HepG2 (cell line): Measurements from ENCODE around the gene HYAL2. TPM values are rescaled to one million over a fixed set of nuclear protein-coding genes. Genes with fewer than 3 reads are reported as not detected.

Experiments used
- ATF1 ChIP-seq: IDR thresholded peaks from 2 replicates; pipeline ENCODE4 v1.6.1; 2016; ENCODE audit warnings: mild to moderate bottlenecking, control low read depth
- DDIT3 ChIP-seq: sonication (generic); formaldehyde crosslinking; IDR thresholded peaks from 2 replicates; pipeline ENCODE4 v1.4.0; 2020; ENCODE audit warnings: mild to moderate bottlenecking, missing genetic modification reagents
- DNMT3B ChIP-seq: conservative IDR thresholded peaks from 2 replicates; pipeline ENCODE4 v1.6.1; 2016; ENCODE audit warnings: missing biosample characterization, control low read depth
- HNRNPL ChIP-seq: fragments of 200-400 bp; formaldehyde crosslinking; IDR thresholded peaks from 2 replicates; pipeline ENCODE4 v1.6.1; 2017; ENCODE audit warnings: mild to moderate bottlenecking, low read depth, low read length
- LCORL ChIP-seq, 2 experiments: fragments of 450-650 bp in 1 of 2; sonication (generic) in 1 of 2; formaldehyde crosslinking in 1 of 2; IDR thresholded peaks; 2 replicates each; pipeline versions ENCODE4 v1.5.0 to v1.6.1; 2017 to 2020; ENCODE audit warnings: antibody characterized with exemption in 1 of 2, missing genetic modification reagents in 1 of 2
- MEIS1 ChIP-seq: sonication (generic); formaldehyde crosslinking; IDR thresholded peaks from 2 replicates; pipeline ENCODE4 v1.9.0; 2021; ENCODE audit warnings: mild to moderate bottlenecking, missing genetic modification reagents, moderate library complexity, borderline replicate concordance
- MTA1 ChIP-seq: sonication (generic); formaldehyde crosslinking; IDR thresholded peaks from 2 replicates; pipeline ENCODE4 v1.4.0; 2020; ENCODE audit warnings: missing genetic modification reagents, mild to moderate bottlenecking, borderline replicate concordance
- NRL ChIP-seq: sonication (generic); formaldehyde crosslinking; IDR thresholded peaks from 2 replicates; pipeline ENCODE4 v1.5.0; 2020; ENCODE audit warnings: missing genetic modification reagents, mild to moderate bottlenecking, moderate library complexity, borderline replicate concordance
- PCBP1 ChIP-seq: fragments of 200-400 bp; formaldehyde crosslinking; IDR thresholded peaks from 2 replicates; pipeline ENCODE4 v1.6.1; 2017; ENCODE audit warnings: mild to moderate bottlenecking, low read depth, low read length, borderline replicate concordance
- PHF21A ChIP-seq: sonication (generic); formaldehyde crosslinking; IDR thresholded peaks from 2 replicates; pipeline ENCODE4 v1.5.0; 2020; ENCODE audit warnings: mild to moderate bottlenecking, missing genetic modification reagents
- POLR2G ChIP-seq: fragments of 200-400 bp; formaldehyde crosslinking; IDR thresholded peaks from 2 replicates; pipeline ENCODE4 v1.6.1; 2018; ENCODE audit warnings: mild to moderate bottlenecking, low read depth, low read length, moderate library complexity
- RARA ChIP-seq: IDR thresholded peaks from 2 replicates; pipeline ENCODE4 v1.6.1; 2016; ENCODE audit warnings: missing genetic modification reagents, missing compliant biosample characterization
- TFAP4 ChIP-seq: sonication (generic); IDR thresholded peaks from 2 replicates; pipeline ENCODE4 v1.6.1; 2016; ENCODE audit warnings: low read depth, borderline replicate concordance
- ZBTB7B ChIP-seq: sonication (generic); formaldehyde crosslinking; IDR thresholded peaks from 2 replicates; pipeline ENCODE4 v1.4.0; 2020; ENCODE audit warnings: missing genetic modification reagents
- ZBTB8A ChIP-seq: sonication (generic); formaldehyde crosslinking; IDR thresholded peaks from 2 replicates; pipeline ENCODE4 v1.4.0; 2020; ENCODE audit warnings: mild to moderate bottlenecking, low read depth, missing genetic modification reagents, borderline replicate concordance
- ZMAT5 ChIP-seq: sonication (generic); formaldehyde crosslinking; IDR thresholded peaks from 2 replicates; pipeline ENCODE4 v1.5.0; 2020; ENCODE audit warnings: mild to moderate bottlenecking, low read depth, missing genetic modification reagents, borderline replicate concordance
- ZMYM4 ChIP-seq: sonication (generic); formaldehyde crosslinking; IDR thresholded peaks from 2 replicates; pipeline ENCODE4 v1.8.1; 2023; ENCODE audit warnings: mild to moderate bottlenecking, missing genetic modification reagents
- ZNF10 ChIP-seq: sonication (generic); formaldehyde crosslinking; IDR thresholded peaks from 2 replicates; pipeline ENCODE4 v1.4.0; 2020; ENCODE audit warnings: mild to moderate bottlenecking, low read depth, missing genetic modification reagents, borderline replicate concordance
- ZNF136 ChIP-seq: sonication (generic); formaldehyde crosslinking; IDR thresholded peaks from 2 replicates; pipeline ENCODE4 v1.8.1; 2022; ENCODE audit warnings: low read depth, mild to moderate bottlenecking, moderate library complexity, missing genetic modification reagents
- ZNF230 ChIP-seq: sonication (generic); formaldehyde crosslinking; IDR thresholded peaks from 2 replicates; pipeline ENCODE4 v1.4.0; 2020; ENCODE audit warnings: mild to moderate bottlenecking, missing genetic modification reagents
- ZNF292 ChIP-seq: sonication (generic); formaldehyde crosslinking; IDR thresholded peaks from 2 replicates; pipeline ENCODE4 v1.8.1; 2022; ENCODE audit warnings: mild to moderate bottlenecking, low read depth, missing genetic modification reagents, borderline replicate concordance
- ZNF326 ChIP-seq: sonication (generic); formaldehyde crosslinking; IDR thresholded peaks from 2 replicates; pipeline ENCODE4 v1.4.0; 2020; ENCODE audit warnings: missing genetic modification reagents, borderline replicate concordance
- ZNF674 ChIP-seq: sonication (generic); formaldehyde crosslinking; IDR thresholded peaks from 2 replicates; pipeline ENCODE4 v1.5.0; 2020; ENCODE audit warnings: low read depth, mild to moderate bottlenecking, missing genetic modification reagents
- ZNF878 ChIP-seq: sonication (generic); formaldehyde crosslinking; IDR thresholded peaks from 2 replicates; pipeline ENCODE4 v1.8.1; 2023; ENCODE audit warnings: mild to moderate bottlenecking, missing genetic modification reagents, moderate library complexity
- ZNF891 ChIP-seq: sonication (generic); formaldehyde crosslinking; IDR thresholded peaks from 2 replicates; pipeline ENCODE4 v1.5.0; 2020; ENCODE audit warnings: mild to moderate bottlenecking, missing genetic modification reagents
- ZSCAN5A ChIP-seq: sonication (generic); formaldehyde crosslinking; IDR thresholded peaks from 2 replicates; pipeline ENCODE4 v1.8.0; 2022; ENCODE audit warnings: mild to moderate bottlenecking, missing genetic modification reagents, borderline replicate concordance
- polyA plus RNA-seq, 8 experiments: library from polyadenylated mRNA; depleted of rRNA in 3 of 8; stranded (reverse) in 7 of 8; unstranded in 1 of 8; fragments of >200 nt; fragmentation: Illumina TruSeq in 4 of 8; extraction: Trizol in 4 of 8; gene quantifications; 2 replicates each; pipeline versions ENCODE4 v1.2.1 to v1.2.3, GENCODE V29; 2011 to 2016; ENCODE audit warnings: low read depth in 4 of 8, missing spikeins in 1 of 8, mixed read lengths in 1 of 8; ENCODE audit not compliant: insufficient read depth in 1 of 8
- total RNA-seq, 5 experiments: library from RNA; depleted of rRNA; stranded (reverse); fragments of >200 nt; fragmentation: Illumina TruSeq; extraction: Trizol; gene quantifications; 2 replicates each; pipeline ENCODE4 v1.2.3, GENCODE V29; 2016; ENCODE audit warnings: low read depth in 1 of 5

The HYAL2 gene
- total and polyA plus RNA-seq, 2 of the 13 experiments (the other 11 are each of a cell fraction or from before 2014, with no cell fraction given) = 76.2 to 102 TPM

- 0 out of 2 replicates have a peak, but pooled peaks have one; percentile 33 for TF ChIP-seq TFAP4
- no peak for TF ChIP-seq ZNF10 (CRISPR knock-in tag)
- no peak for TF ChIP-seq ATF1 (CRISPR knock-in tag)
- no peak for TF ChIP-seq PHF21A (CRISPR knock-in tag)
- TF ChIP-seq ZMAT5 = no peak
- no peak for TF ChIP-seq ZBTB8A
- TF ChIP-seq ZNF292 (CRISPR knock-in tag) = no peak
- no peak for TF ChIP-seq ZMYM4
- peak; percentile 34 for TF ChIP-seq RARA
- TF ChIP-seq HNRNPL = 0 out of 2 replicates have a peak, but pooled peaks have one; percentile 56
- peak; percentile 46; the same call in 1 of the 2 replicates for TF ChIP-seq MEIS1 (CRISPR knock-in tag)
- no peak for TF ChIP-seq DDIT3 (CRISPR knock-in tag)
- TF ChIP-seq POLR2G = peak; percentile 16
- no peak for TF ChIP-seq ZNF891 (CRISPR knock-in tag)
- peak; percentile 85; the same call in 1 of the 2 replicates for TF ChIP-seq PCBP1
- TF ChIP-seq NRL = no peak
- TF ChIP-seq ZNF326 = no peak
- no peak for TF ChIP-seq LCORL (IDR thresholded peaks at IDR 0.05)
- TF ChIP-seq LCORL (CRISPR knock-in tag; IDR thresholded peaks at IDR 0.05) = no peak
- no peak for TF ChIP-seq ZNF136 (CRISPR knock-in tag)
- TF ChIP-seq ZNF878 (CRISPR knock-in tag) = no peak
- no peak for TF ChIP-seq DNMT3B (CRISPR knock-in tag)
- TF ChIP-seq ZSCAN5A (CRISPR knock-in tag) = no peak
- peak; percentile 64; the same call in 1 of the 2 replicates for TF ChIP-seq MTA1 (CRISPR knock-in tag)
- TF ChIP-seq ZNF674 (CRISPR knock-in tag) = no peak
- TF ChIP-seq ZNF230 (CRISPR knock-in tag) = no peak
- no peak for TF ChIP-seq ZBTB7B
Observed at GRCh38 chr3:50322386-50323091, at the start of gene HYAL2 (continued).
